HG03135 (cell line): ENCODE results near the gene CCR3.

ENCODE experiments used
- ATAC-seq: cut with Tn5 transposase; IDR thresholded peaks from one replicate; pipeline ENCODE4 v1.9.1; 2021; ENCODE audit warnings: mild to moderate bottlenecking, moderate library complexity; ENCODE audit not compliant: unreplicated experiment

CCR3 gene

GRCh38 chr3:46270474-46270873, 28.2 kb downstream of the CCR3 start:
- ATAC-seq, result no peak

GRCh38 chr3:46271209-46271745, 29.0 kb downstream of the CCR3 start:
- ATAC-seq, result no peak

- ATAC-seq, result no peak
Observed at GRCh38 chr3:46272028-46272451, 29.8 kb downstream of the CCR3 start.

GRCh38 chr3:46276497-46277099, 34.3 kb downstream of the CCR3 start:
- no peak for ATAC-seq

GRCh38 chr3:46277476-46277875, 35.2 kb downstream of the CCR3 start:
- ATAC-seq, result no peak

GRCh38 chr3:46278816-46279672, 36.8 kb downstream of the CCR3 start:
- no peak for ATAC-seq

- ATAC-seq, result no peak
Observed at GRCh38 chr3:46280105-46280797, 38.0 kb downstream of the CCR3 start.

- ATAC-seq, result no peak
Observed at GRCh38 chr3:46281551-46281950, 39.3 kb downstream of the CCR3 start.

GRCh38 chr3:46282041-46282440, 39.8 kb downstream of the CCR3 start:
- no peak for ATAC-seq

GRCh38 chr3:46282696-46283095, 40.4 kb downstream of the CCR3 start:
- ATAC-seq, result no peak

- no peak for ATAC-seq
Observed at GRCh38 chr3:46283881-46284450, 41.7 kb downstream of the CCR3 start.

- ATAC-seq, result no peak
Observed at GRCh38 chr3:46284981-46285683, 42.9 kb downstream of the CCR3 start.

GRCh38 chr3:46285931-46286619, 43.8 kb downstream of the CCR3 start:
- ATAC-seq, result no peak

GRCh38 chr3:46286947-46287565, 44.8 kb downstream of the CCR3 start:
- no peak for ATAC-seq

GRCh38 chr3:46289551-46289950, 47.3 kb downstream of the CCR3 start:
- ATAC-seq, result no peak

GRCh38 chr3:46289966-46290365, 47.7 kb downstream of the CCR3 start:
- no peak for ATAC-seq

GRCh38 chr3:46291046-46291445, 48.8 kb downstream of the CCR3 start:
- ATAC-seq, result no peak

GRCh38 chr3:46293035-46293724, 50.9 kb downstream of the CCR3 start:
- ATAC-seq, result no peak
